Kidney (tissue), 14 donors: ENCODE data around the gene TLE5. TPM values are rescaled to one million over a fixed set of nuclear protein-coding genes. Genes with fewer than 3 reads are reported as not detected.

Experiments
- DNase-seq, 5 donors: peaks; one replicate each; pipeline ENCODE4 v3.0.0-alpha.2; 2013 to 2020
- FAIRE-seq: peaks from 2 replicates; lab custom pipeline; 2012; peaks lifted over from hg19 to GRCh38; lab: Jason Lieb, UNC
- H3K27ac ChIP-seq, 2 donors: one replicate each; pipeline ENCODE4 v1.7.0; 2013; ENCODE audit warnings: low read depth in 2 of 2, low read length in 2 of 2, inconsistent platforms in 1 of 2
- H3K27me3 ChIP-seq: one replicate; pipeline ENCODE4 v1.7.1; 2013; ENCODE audit warnings: low read length, inconsistent platforms; ENCODE audit not compliant: control insufficient read depth, insufficient read depth
- H3K36me3 ChIP-seq, 3 donors: one replicate each; pipeline versions ENCODE4 v1.7.0 to v1.7.1; 2013; ENCODE audit warnings: low read length in 3 of 3, control low read depth in 1 of 3, inconsistent platforms in 1 of 3; ENCODE audit not compliant: insufficient read depth in 3 of 3, control insufficient read depth in 2 of 3
- H3K4me1 ChIP-seq, 3 donors: one replicate each; pipeline versions ENCODE4 v1.7.0 to v1.7.1; 2013; ENCODE audit warnings: low read length in 3 of 3, inconsistent platforms in 1 of 3, low read depth in 1 of 3; ENCODE audit not compliant: control insufficient read depth in 2 of 3, insufficient read depth in 2 of 3
- H3K4me3 ChIP-seq, 3 donors: one replicate each; pipeline versions ENCODE4 v1.7.0 to v1.8.1; 2013; ENCODE audit warnings: low read length in 3 of 3, control low read depth in 1 of 3, inconsistent platforms in 1 of 3
- H3K9ac ChIP-seq, 3 donors: one replicate each; pipeline versions ENCODE4 v1.7.0 to v1.7.1; 2013; ENCODE audit warnings: low read length in 3 of 3, control low read depth in 1 of 3, inconsistent platforms in 1 of 3
- H3K9me3 ChIP-seq, 3 donors: one replicate each; pipeline versions ENCODE4 v1.7.0 to v1.7.1; 2013; ENCODE audit warnings: low read length in 3 of 3, control low read depth in 1 of 3, inconsistent platforms in 1 of 3; ENCODE audit not compliant: control insufficient read depth in 2 of 3, insufficient read depth in 1 of 3
- intact Hi-C: fragments of 100-400 bp; cut with DNase I; formaldehyde crosslinking; loops from one replicate; pipeline ENCODE4 v1.11.1; 2022
- polyA plus RNA-seq: library from polyadenylated mRNA; stranded (reverse); fragments of 350-450 nt; fragmentation: Illumina TruSeq; extraction: RNeasy Lipid Tissue Mini Kit (QIAGEN cat#74804); gene quantifications from one replicate; pipeline ENCODE4 v1.2.3, GENCODE V29; 2014; ENCODE audit warnings: low read depth, low replicate concordance; ENCODE audit not compliant: insufficient read depth
- total RNA-seq: library from RNA; stranded (reverse); fragmentation: NEBNext Ultra II Directional; extraction: Animal tissue kit (Norgen Biotek cat#: 25700); gene quantifications from one replicate; pipeline ENCODE4 v1.2.1, GENCODE V29; 2021
- TF ChIP-seq, protein P1 (sequence below): IDR thresholded peaks from 3 replicates; pipeline ENCODE4 v1.5.1; 2012; ENCODE audit warnings: mild to moderate bottlenecking, moderate library complexity, borderline replicate concordance; ENCODE audit not compliant: insufficient read depth; ENCODE audit errors: extremely low read depth
- donor health status: control.
- donor health status: control.
- donor health status: control.
- donor health status: control.
- donor health status: control.
- donor health status: DM: yes; HTN: yes; CAD: no.
- donor health status: Normal renal cell carcinoma (clear cell type).

The TLE5 gene
- total and polyA plus RNA-seq, 2 donors from 2014 or later = 526 to 580 TPM

GRCh38 chr19:3045191-3045590 lies 17.1 kb downstream of the TLE5 start:
- no peak overlapping the region for H3K9ac ChIP-seq
- no peaks in the 10 kb centered on the region for H3K27me3 ChIP-seq
- FAIRE-seq (no peak), DNase-seq (peak in 1 of 5 donors; percentile 51)
- H3K36me3 ChIP-seq = no peaks in the 10 kb centered on the region
- no peak overlapping the region for H3K4me3 ChIP-seq
- H3K27ac ChIP-seq = no peak overlapping the region
- H3K9me3 ChIP-seq = no peaks in the 10 kb centered on the region
- intact Hi-C loops = no loop called here
- H3K4me1 ChIP-seq = no peaks in the 10 kb centered on the region
- TF ChIP-seq, protein P1, sequence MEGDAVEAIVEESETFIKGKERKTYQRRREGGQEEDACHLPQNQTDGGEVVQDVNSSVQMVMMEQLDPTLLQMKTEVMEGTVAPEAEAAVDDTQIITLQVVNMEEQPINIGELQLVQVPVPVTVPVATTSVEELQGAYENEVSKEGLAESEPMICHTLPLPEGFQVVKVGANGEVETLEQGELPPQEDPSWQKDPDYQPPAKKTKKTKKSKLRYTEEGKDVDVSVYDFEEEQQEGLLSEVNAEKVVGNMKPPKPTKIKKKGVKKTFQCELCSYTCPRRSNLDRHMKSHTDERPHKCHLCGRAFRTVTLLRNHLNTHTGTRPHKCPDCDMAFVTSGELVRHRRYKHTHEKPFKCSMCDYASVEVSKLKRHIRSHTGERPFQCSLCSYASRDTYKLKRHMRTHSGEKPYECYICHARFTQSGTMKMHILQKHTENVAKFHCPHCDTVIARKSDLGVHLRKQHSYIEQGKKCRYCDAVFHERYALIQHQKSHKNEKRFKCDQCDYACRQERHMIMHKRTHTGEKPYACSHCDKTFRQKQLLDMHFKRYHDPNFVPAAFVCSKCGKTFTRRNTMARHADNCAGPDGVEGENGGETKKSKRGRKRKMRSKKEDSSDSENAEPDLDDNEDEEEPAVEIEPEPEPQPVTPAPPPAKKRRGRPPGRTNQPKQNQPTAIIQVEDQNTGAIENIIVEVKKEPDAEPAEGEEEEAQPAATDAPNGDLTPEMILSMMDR = no peak

- H3K36me3 ChIP-seq = no peaks in the 10 kb centered on the region
- no peaks in the 10 kb centered on the region for H3K9me3 ChIP-seq
- DNase-seq (peak in 2 of 5 donors; percentile 44 to 77), FAIRE-seq (no peak)
- H3K27me3 ChIP-seq = no peaks in the 10 kb centered on the region
- H3K27ac ChIP-seq = no peak overlapping the region
- H3K4me1 ChIP-seq = no peaks in the 10 kb centered on the region
- TF ChIP-seq, protein P1 = no peak
- H3K9ac ChIP-seq = no peak overlapping the region
- H3K4me3 ChIP-seq = no peak overlapping the region
- intact Hi-C loops = no loop called here
These were observed 19.6 kb downstream of the TLE5 start for GRCh38 chr19:3042621-3043267.

- H3K27me3 ChIP-seq = no peaks in the 10 kb centered on the region
- FAIRE-seq = no peak
- TF ChIP-seq, protein P1 = no peak
- no peak overlapping the region for H3K4me3 ChIP-seq
- peak in 4 of 5 donors; percentile 75 to 90 (median 82) for DNase-seq
- H3K27ac ChIP-seq = no peak overlapping the region
- intact Hi-C loops = no loop called here
- no peak overlapping the region for H3K9ac ChIP-seq
- no peaks in the 10 kb centered on the region for H3K36me3 ChIP-seq
- H3K4me1 ChIP-seq = no peaks in the 10 kb centered on the region
- H3K9me3 ChIP-seq = no peaks in the 10 kb centered on the region
These were observed 20.3 kb downstream of the TLE5 start for GRCh38 chr19:3041761-3042620.
